AG04449 (cell line): ENCODE results near the gene CLOCK.

Source experiments
- CTCF ChIA-PET: fragments of 350-600 bp; formaldehyde crosslinking; extraction: SDS; loops from one replicate; lab custom pipeline; 2021; ENCODE audit warnings: antibody characterized with exemption; lab: Yijun Ruan, JAX
- POLR2A ChIA-PET: fragments of 400-600, 350-600 bp; formaldehyde crosslinking; extraction: SDS; loops from one replicate; lab custom pipeline; 2020; ENCODE audit warnings: antibody characterized with exemption, inconsistent platforms; lab: Yijun Ruan, JAX
- DNase-seq: peaks from one replicate; pipeline ENCODE4 v3.0.0-alpha.2; 2010; ENCODE audit warnings: low read depth, low spot score
- H3K4me3 ChIP-seq: 2 replicates; pipeline ENCODE4 v1.5.1; 2011; ENCODE audit warnings: low read depth, mild to moderate bottlenecking, control low read depth, low read length
- TF ChIP-seq, protein P1 (sequence below): IDR thresholded peaks from one replicate; pipeline ENCODE4 v1.5.1; 2011; ENCODE audit warnings: mild to moderate bottlenecking, moderate library complexity, low read length, control low read depth, inconsistent platforms; ENCODE audit not compliant: insufficient read depth; ENCODE audit errors: missing control alignments

The CLOCK gene

DNA sequence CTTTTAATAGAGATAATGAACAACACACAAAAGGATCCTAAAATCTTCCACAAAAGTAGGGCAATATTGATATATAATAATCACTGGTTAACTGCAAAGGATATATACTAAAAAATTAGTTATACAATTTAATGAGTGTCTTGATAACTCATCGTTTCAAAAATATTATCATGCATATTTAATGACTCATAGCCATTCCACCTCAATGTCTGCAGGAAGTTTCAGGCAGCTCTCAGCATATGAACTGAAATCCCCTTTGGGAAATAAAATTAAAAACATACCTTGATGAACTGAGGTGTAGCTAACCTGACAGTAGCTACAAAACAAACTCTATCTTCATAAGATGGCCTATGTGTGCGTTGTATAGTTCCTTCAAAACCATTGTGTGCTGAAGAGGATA lies 88.1 kb downstream of the CLOCK start:
- H3K4me3 ChIP-seq, result no peak overlapping the region
- TF ChIP-seq, protein P1, sequence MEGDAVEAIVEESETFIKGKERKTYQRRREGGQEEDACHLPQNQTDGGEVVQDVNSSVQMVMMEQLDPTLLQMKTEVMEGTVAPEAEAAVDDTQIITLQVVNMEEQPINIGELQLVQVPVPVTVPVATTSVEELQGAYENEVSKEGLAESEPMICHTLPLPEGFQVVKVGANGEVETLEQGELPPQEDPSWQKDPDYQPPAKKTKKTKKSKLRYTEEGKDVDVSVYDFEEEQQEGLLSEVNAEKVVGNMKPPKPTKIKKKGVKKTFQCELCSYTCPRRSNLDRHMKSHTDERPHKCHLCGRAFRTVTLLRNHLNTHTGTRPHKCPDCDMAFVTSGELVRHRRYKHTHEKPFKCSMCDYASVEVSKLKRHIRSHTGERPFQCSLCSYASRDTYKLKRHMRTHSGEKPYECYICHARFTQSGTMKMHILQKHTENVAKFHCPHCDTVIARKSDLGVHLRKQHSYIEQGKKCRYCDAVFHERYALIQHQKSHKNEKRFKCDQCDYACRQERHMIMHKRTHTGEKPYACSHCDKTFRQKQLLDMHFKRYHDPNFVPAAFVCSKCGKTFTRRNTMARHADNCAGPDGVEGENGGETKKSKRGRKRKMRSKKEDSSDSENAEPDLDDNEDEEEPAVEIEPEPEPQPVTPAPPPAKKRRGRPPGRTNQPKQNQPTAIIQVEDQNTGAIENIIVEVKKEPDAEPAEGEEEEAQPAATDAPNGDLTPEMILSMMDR, result no peak
- DNase-seq, result no peak
- POLR2A ChIA-PET, result no interaction called here
- CTCF ChIA-PET, result interaction anchor here (1.3 kb wide), 1 partner anchor 22 kb away, joined by 6 read pairs; no protein-coding TSS in a partner anchor

DNA sequence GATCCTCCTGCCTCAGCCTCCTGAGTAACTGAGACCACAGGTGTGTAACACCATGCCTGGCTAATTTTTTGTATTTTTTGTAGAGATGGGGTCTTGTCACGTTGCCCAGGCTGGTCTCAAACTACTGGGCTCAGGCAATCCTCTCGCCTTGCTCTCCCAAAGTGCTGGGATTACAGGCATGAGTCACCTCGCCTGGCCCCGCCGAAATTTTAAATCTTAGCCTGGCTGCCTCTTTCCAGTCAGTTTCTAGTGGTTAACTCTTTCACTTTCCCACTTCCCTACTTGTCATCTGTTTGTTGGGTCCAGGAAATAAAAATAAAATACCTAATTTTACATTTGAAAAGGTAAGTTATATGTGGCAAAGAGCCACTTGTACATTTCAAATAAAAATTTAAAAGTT lies 88.5 kb downstream of the CLOCK start:
- TF ChIP-seq, protein P1, result no peak
- H3K4me3 ChIP-seq, result no peak overlapping the region
- ChIA-PET POLR2A (no interaction called here), CTCF (no interaction called here)
- no peak for DNase-seq

DNA sequence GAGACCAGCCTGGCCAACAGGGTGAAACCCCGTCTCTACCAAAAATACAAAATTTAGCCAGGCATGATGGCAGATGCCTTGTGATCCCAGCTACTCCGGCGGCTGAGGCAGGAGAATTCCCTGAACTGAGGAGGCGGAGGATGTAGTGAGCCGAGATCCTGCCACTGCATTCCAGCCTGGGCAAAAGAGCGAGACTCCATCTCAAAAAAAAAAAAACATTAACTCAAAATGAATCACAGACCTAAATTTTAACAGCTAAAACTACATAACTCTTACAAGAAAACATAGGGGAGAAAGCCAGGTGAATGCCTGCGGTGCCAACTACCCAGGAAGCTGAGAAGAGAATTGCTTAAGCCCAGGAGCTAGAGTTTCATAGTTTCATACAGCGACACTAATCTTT lies 96.1 kb downstream of the CLOCK start:
- H3K4me3 ChIP-seq, result no peak overlapping the region
- ChIA-PET CTCF (interaction anchor here (1.0 to 1.3 kb wide), 2 partner anchors 17 to 105 kb away, joined by 3 to 4 read pairs; no protein-coding TSS in a partner anchor), POLR2A (no interaction called here)
- TF ChIP-seq, protein P1, result no peak
- DNase-seq, result no peak

DNA sequence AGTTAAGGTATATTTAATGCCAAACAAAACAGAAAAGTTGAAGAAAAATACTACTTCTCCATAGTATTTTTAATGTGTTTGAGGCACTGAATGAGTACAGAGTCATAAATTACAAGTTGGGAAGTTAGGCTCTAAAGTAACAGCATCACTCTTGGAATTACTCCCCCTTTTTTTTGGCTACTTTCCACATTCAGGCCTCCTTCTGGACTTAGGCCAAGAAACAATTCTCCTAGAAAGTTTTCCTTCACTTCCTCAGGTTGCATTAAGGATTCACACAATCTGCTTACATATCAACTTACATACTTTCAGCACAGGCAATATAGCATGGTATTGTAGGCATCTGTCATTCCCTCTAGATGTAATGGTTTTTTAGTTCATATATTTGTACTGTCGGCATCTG lies 98.9 kb downstream of the CLOCK start:
- H3K4me3 ChIP-seq, result no peak overlapping the region
- TF ChIP-seq, protein P1, result no peak
- DNase-seq, result no peak
- POLR2A ChIA-PET, result no interaction called here
- CTCF ChIA-PET, result interaction anchor here (0.9 to 3.0 kb wide), 3 partner anchors 101 to 106 kb away, joined by 3 to 13 read pairs (median 9); partner anchors contain the start of gene SRD5A3

DNA sequence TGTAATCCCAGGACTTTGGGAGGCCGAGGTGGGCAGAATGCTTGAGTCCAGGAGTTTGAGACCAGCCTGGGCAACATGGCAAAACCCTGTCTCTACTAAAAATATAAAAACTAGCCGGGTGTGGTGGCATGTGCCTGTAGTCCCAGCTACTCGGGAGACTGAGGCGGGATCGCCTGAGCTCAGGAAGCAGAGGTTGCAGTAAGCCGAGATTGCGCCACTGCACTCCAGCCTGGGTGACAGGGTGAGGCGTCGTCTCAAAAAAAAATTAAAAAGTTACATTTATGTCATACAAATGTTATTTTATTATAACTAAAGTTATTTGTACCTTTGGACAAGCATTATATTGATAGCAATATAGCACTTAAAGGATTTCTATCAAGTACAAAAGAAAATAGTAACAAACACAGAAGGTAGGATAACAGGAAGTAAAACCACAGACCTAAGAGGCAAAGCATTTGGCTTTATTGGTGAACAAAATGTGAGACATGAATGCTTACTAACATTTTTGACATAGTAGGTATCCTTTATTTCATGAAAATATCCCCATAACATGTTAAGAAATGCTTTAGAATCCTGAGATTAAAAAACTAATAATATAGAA lies 99.5 kb downstream of the CLOCK start:
- DNase-seq, result no peak
- TF ChIP-seq, protein P1, result no peak
- no peak overlapping the region for H3K4me3 ChIP-seq
- POLR2A ChIA-PET, result interaction anchor here (1.4 to 2.6 kb wide), 2 partner anchors 78 to 99 kb away, joined by 4 to 17 read pairs; partner anchors contain the start of gene CLOCK
- CTCF ChIA-PET, result interaction anchor here (0.9 to 5.8 kb wide), 5 partner anchors 101 to 420 kb away, joined by 3 to 27 read pairs (median 13); partner anchors contain the start of gene SRD5A3

DNA sequence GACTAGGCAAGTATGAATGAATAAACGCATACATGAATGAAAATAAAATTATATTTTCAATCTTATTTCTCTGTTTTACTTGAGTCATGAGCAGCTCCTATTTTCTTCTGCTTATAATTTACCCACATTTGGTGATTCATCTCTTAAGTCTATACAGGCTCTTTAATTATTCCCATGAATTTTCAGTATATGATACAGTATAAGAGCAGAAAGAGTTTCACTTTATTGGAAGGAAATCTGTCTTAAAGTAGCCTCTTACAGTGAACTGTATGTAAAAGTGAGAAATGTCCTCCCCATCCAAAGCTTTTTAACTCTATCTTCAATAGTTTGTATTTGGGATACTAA lies 100.2 kb downstream of the CLOCK start:
- ChIA-PET POLR2A (interaction anchor here (1.1 to 2.6 kb wide), 4 partner anchors 32 to 103 kb away, joined by 4 to 17 read pairs (median 4); partner anchors contain the start of gene CLOCK), CTCF (interaction anchor here (0.9 to 5.8 kb wide), 9 partner anchors 8 to 420 kb away, joined by 3 to 27 read pairs (median 7); partner anchors contain the start of gene SRD5A3)
- TF ChIP-seq, protein P1, result no peak
- no peak overlapping the region for H3K4me3 ChIP-seq
- no peak for DNase-seq
